ENCODE results near the gene ACR. TPM values are rescaled to one million over a fixed set of nuclear protein-coding genes. Genes with fewer than 3 reads are reported as not detected.
"Not testable (repeated sequence)": the region's sequence is repeated elsewhere in the genome, so short reads cannot be mapped to it uniquely, and the experiment has no call there.

Gene ACR
- total RNA-seq, 1 experiment from 2014 or later = not detected

GRCh38 chr22:50738649-50739227, 734 bp downstream of the ACR start:
- no peak for DNase-seq (ENCODE audit: low read depth in 1 of 2, low spot score in 2 of 2)
- no peak overlapping the region for H3K4me3 ChIP-seq
- H3K4me1 ChIP-seq (replicated peaks) = no peaks in the 10 kb centered on the region
- no peaks in the 10 kb centered on the region for H3K36me3 ChIP-seq
- H3K27me3 ChIP-seq (replicated peaks) = peaks cover 34% of the 10 kb centered on the region
- no peaks in the 10 kb centered on the region for H3K9me3 ChIP-seq (replicated peaks)
- no peak overlapping the region for H3K27ac ChIP-seq

GRCh38 chr22:50739279-50739691, 1.3 kb downstream of the ACR start:
- DNase-seq (ENCODE audit: low read depth in 1 of 2, low spot score in 2 of 2) = no peak
- H3K27me3 ChIP-seq (replicated peaks) = peaks cover 32% of the 10 kb centered on the region
- no peaks in the 10 kb centered on the region for H3K4me1 ChIP-seq (replicated peaks)
- no peaks in the 10 kb centered on the region for H3K9me3 ChIP-seq (replicated peaks)
- H3K4me3 ChIP-seq = no peak overlapping the region
- no peaks in the 10 kb centered on the region for H3K36me3 ChIP-seq
- H3K27ac ChIP-seq = no peak overlapping the region

DNA sequence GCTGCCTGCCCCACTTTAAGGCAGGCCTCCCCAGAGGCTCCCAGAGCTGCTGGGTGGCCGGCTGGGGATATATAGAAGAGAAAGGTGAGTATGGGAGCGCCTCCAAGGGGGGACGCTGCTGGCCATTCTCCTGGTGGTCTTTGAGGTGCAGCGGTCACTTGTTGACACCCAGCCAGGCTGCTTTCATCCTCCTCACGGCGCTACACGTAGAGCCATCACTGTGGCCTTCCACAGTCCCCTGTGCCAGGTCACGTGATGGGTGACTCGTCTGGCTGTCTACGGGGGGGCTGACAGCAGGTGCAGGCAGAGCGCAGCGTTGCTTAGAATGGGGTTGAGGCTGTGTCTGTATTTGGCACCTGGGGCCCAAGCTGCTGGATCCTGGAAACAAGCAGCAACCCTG, 1.9 kb downstream of the ACR start:
- Histone ChIP-seq H3K9me3 (replicated peaks) (no peaks in the 10 kb centered on the region), H3K27me3 (replicated peaks) (peaks cover 32% of the 10 kb centered on the region), H3K27ac (no peak overlapping the region), H3K36me3 (no peaks in the 10 kb centered on the region), H3K4me3 (no peak overlapping the region), H3K4me1 (replicated peaks) (no peaks in the 10 kb centered on the region)
- DNase-seq (ENCODE audit: low read depth in 1 of 2, low spot score in 2 of 2) = no peak

DNA sequence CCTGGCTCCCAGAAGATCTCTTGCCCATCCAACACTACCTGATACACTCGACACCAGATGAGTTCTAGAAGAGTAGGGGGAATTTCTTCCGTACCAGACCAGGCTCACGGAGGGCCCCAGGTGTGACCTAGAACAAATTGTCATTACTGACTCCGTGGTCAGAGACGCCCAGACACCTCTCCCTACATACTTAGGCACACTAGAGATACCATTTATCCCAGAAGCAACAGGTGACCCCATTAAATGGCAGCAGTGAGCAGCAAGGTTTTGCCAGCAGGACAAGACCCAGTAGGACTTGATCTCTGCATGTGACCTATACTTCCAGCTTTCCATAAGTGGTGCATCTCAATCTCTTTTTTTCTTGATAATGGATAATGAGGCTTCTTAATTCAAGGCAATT, 2.7 kb downstream of the ACR start:
- H3K27me3 ChIP-seq (replicated peaks) = peaks cover 30% of the 10 kb centered on the region
- not testable (repeated sequence) for DNase-seq (ENCODE audit: low read depth in 1 of 2, low spot score in 2 of 2); H3K4me1 ChIP-seq (replicated peaks); H3K9me3 ChIP-seq (replicated peaks); H3K4me3 ChIP-seq; H3K27ac ChIP-seq; H3K36me3 ChIP-seq

GRCh38 chr22:50744424-50744823, 6.4 kb downstream of the ACR start:
- not testable (repeated sequence) for H3K4me3 ChIP-seq; H3K36me3 ChIP-seq; H3K27me3 ChIP-seq (replicated peaks); H3K4me1 ChIP-seq (replicated peaks); DNase-seq (ENCODE audit: low read depth in 1 of 2, low spot score in 2 of 2); H3K27ac ChIP-seq; H3K9me3 ChIP-seq (replicated peaks)

DNA sequence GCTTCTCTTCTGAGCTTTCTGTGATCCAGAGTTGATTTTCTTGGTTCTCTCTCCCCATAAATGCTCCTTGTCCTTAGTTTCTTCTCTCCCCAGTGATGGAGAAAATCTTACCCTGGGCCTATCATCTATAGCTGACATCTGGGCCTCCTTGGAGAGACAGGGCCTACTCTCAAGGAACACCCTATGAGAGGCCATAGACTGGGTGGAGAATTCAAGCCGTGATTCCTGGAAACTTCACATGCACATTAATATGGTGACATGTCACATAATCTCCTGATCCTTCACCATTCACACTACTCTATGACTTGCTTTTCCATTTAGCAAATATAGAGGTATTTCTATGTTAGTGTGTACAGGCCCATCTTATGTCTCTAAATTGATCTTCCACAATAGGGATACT, 9.5 kb downstream of the ACR start:
- H3K9me3 ChIP-seq (replicated peaks); H3K27me3 ChIP-seq (replicated peaks); H3K36me3 ChIP-seq; H3K4me3 ChIP-seq; DNase-seq (ENCODE audit: low read depth in 1 of 2, low spot score in 2 of 2); H3K4me1 ChIP-seq (replicated peaks); H3K27ac ChIP-seq: not testable (repeated sequence)

DNA sequence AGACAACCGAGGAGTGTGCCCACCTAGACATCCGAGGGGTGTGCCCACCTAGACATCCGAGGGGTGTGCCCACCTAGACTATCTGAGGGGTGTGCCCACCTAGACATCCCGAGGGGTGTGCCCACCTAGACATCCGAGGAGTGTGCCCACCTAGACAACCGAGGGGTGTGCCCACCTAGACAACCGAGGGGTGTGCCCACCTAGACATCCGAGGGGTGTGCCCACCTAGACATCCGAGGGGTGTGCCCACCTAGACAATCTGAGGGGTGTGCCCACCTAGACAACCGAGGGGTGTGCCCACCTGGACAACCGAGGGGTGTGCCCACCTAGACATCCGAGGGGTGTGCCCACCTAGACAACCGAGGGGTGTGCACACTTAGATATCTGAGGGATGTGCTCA, 10.6 kb downstream of the ACR start:
- not testable (repeated sequence) for H3K36me3 ChIP-seq; H3K9me3 ChIP-seq (replicated peaks); DNase-seq (ENCODE audit: low read depth in 1 of 2, low spot score in 2 of 2); H3K27ac ChIP-seq; H3K4me1 ChIP-seq (replicated peaks); H3K4me3 ChIP-seq; H3K27me3 ChIP-seq (replicated peaks)

DNA sequence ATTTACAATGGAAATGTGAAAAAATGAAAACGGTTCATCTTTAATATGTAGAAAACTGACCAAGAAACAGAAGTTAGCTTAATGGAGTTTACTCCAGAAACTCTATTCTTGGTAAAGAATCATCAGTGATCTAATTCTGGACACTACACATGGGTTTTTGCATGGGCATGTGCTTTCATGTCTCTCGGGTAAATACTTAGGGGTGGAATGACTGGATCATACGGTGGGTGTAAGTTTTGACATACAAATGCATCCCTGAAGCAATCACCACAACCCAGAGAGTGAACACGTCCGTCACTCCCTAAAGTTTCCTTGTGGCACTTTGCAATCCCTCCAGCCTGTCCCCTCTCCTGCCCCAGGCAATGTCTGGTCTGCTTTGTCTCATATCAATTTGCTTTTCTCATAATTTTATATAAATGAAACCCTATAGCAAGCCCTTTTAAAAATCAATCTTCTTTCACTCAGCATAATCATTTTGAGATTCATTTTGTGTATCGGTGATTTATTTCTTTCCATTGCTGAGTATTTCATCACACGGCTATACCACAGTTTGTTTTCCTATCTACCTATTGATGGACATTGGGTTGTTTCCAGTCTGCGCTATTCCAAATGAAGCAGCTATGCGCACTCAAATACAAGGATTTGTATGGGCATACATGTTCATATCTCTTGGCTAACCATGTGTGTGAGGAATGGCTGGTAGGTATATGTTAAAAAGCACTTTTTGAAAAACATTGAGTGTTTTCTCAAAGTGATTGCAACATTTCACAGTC, 11.5 kb downstream of the ACR start:
- not testable (repeated sequence) for H3K27ac ChIP-seq; H3K36me3 ChIP-seq; DNase-seq (ENCODE audit: low read depth in 1 of 2, low spot score in 2 of 2); H3K9me3 ChIP-seq (replicated peaks); H3K4me3 ChIP-seq; H3K4me1 ChIP-seq (replicated peaks); H3K27me3 ChIP-seq (replicated peaks)

- not testable (repeated sequence) for H3K36me3 ChIP-seq; H3K4me1 ChIP-seq (replicated peaks); DNase-seq (ENCODE audit: low read depth in 1 of 2, low spot score in 2 of 2)
Observed at GRCh38 chr22:50755251-50755650, 17.2 kb downstream of the ACR start.

GRCh38 chr22:50756406-50756805, 18.4 kb downstream of the ACR start:
- not testable (repeated sequence) for DNase-seq (ENCODE audit: low read depth in 1 of 2, low spot score in 2 of 2); H3K4me1 ChIP-seq (replicated peaks); H3K9me3 ChIP-seq (replicated peaks); H3K27ac ChIP-seq; H3K36me3 ChIP-seq; H3K27me3 ChIP-seq (replicated peaks)
- H3K4me3 ChIP-seq = peak overlapping the region; percentile 34

More at GRCh38 chr22:50755251-50755650, 17.2 kb downstream of the ACR start:
- not testable (repeated sequence) for H3K27me3 ChIP-seq (replicated peaks); H3K9me3 ChIP-seq (replicated peaks); H3K27ac ChIP-seq; H3K4me3 ChIP-seq

DNA sequence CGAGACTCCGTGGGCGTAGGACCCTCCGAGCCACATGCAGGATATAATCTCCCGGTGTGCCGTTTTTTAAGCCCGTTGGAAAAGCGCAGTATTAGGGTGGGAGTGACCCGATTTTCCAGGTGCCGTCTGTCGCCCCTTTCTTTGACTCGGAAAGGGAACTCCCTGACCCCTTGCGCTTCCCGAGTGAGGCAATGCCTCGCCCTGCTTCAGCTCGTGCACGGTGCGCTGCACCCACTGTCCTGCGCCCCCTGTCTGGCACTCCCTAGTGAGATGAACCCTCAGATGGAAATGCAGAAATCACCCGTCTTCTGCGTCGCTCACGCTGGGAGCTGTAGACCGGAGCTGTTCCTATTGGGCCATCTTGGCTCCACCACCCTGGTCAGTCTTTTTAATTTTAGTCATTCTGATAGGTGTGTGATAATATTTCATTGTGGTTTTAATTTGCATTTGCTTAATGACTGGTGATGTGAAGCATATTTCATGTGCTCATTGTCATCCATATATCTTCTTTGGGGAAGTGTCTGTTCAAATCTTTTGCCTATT, 19.0 kb downstream of the ACR start:
- not testable (repeated sequence) for H3K4me1 ChIP-seq (replicated peaks); H3K27ac ChIP-seq; H3K27me3 ChIP-seq (replicated peaks); H3K9me3 ChIP-seq (replicated peaks); H3K36me3 ChIP-seq
- H3K4me3 ChIP-seq = peak overlapping the region; percentile 34
- DNase-seq (ENCODE audit: low read depth in 1 of 2, low spot score in 2 of 2) = peak; percentile 16 to 61

DNA sequence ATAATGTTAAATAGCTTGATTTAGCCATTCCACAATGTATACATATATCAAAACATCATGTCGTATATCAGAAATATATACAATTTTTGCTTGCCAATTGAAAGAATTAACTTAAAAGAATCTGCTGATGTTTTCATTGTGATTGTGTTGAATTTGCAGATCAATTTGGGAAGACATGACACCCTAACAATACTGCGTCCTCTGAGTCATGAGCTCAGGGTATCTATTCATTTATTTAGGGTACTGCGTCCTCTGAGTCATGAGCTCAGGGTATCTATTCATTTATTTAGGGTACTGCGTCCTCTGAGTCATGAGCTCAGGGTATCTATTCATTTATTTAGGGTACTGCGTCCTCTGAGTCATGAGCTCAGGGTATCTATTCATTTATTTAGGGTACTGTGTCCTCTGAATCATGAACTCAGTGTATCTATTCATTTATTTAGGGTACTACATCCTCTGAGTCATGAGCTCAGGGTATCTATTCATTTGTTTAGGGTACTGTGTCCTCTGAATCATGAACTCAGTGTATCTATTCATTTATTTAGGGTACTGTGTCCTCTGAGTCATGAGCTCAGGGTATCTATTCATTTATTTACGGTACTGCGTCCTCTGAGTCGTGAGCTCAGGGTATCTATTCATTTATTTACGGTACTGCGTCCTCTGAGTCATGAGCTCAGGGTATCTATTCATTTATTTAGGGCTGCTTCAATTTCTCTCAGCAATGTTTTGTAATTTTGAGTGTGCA, 21.8 kb downstream of the ACR start:
- not testable (repeated sequence) for H3K27ac ChIP-seq; H3K9me3 ChIP-seq (replicated peaks); H3K4me3 ChIP-seq; H3K27me3 ChIP-seq (replicated peaks); H3K36me3 ChIP-seq; H3K4me1 ChIP-seq (replicated peaks)
- DNase-seq (ENCODE audit: low read depth in 1 of 2, low spot score in 2 of 2) = peak in 1 of 2 experiments; percentile 6

- not testable (repeated sequence) for H3K27me3 ChIP-seq (replicated peaks); H3K27ac ChIP-seq; H3K36me3 ChIP-seq; H3K4me3 ChIP-seq; DNase-seq (ENCODE audit: low read depth in 1 of 2, low spot score in 2 of 2); H3K4me1 ChIP-seq (replicated peaks); H3K9me3 ChIP-seq (replicated peaks)
Observed at GRCh38 chr22:50761829-50762228, 23.8 kb downstream of the ACR start.

DNA sequence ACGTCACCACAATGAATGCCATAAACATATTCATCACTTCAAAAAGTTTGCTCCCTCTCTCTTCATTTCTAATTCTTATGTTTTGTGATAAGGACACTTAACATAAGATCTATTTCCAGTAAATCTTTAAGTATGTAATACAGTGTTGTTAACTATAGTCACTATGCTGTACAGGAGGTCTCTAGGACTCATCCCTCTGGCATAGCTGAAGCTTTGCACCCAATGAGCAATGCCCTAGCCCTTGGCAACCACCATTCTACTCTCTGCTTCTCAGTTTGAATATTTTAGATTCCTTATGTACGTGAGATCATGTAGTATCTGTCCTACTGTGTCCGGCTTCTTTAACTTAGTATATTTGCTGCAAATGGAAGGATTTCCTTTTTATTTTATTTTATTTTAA, 26.3 kb downstream of the ACR start:
- H3K4me3 ChIP-seq; H3K36me3 ChIP-seq; H3K9me3 ChIP-seq (replicated peaks); DNase-seq (ENCODE audit: low read depth in 1 of 2, low spot score in 2 of 2); H3K4me1 ChIP-seq (replicated peaks); H3K27ac ChIP-seq; H3K27me3 ChIP-seq (replicated peaks): not testable (repeated sequence)

Data from SJSA1 (cell line).